Keratinocyte (primary cell): ENCODE measurements around the gene ME2. TPM values are rescaled to one million over a fixed set of nuclear protein-coding genes. Genes with fewer than 3 reads are reported as not detected.
A peak's percentile ranks its signal among the peaks of the same experiment; 100 is the strongest.
"Not testable (repeated sequence)": the region's sequence is repeated elsewhere in the genome, so short reads cannot be mapped to it uniquely, and the experiment has no call there.

ENCODE experiments used
- DNase-seq: peaks from one replicate; pipeline ENCODE4 v3.0.0-alpha.2; 2011; ENCODE audit warnings: low read depth, missing footprints, low spot score
- FAIRE-seq: peaks from 2 replicates; lab custom pipeline; 2011; peaks lifted over from hg19 to GRCh38; lab: Jason Lieb, UNC
- H2AFZ ChIP-seq: 2 replicates; pipeline ENCODE4 v1.6.0; 2012; ENCODE audit warnings: low read length, control low read depth, inconsistent platforms; ENCODE audit not compliant: control insufficient read depth
- H3K27ac ChIP-seq: 2 replicates; pipeline ENCODE4 v1.5.1; 2011; ENCODE audit warnings: low read length; ENCODE audit not compliant: control insufficient read depth, insufficient read depth
- H3K27me3 ChIP-seq: 3 replicates; pipeline ENCODE4 v1.6.0; 2011; ENCODE audit warnings: low read length; ENCODE audit not compliant: control insufficient read depth, insufficient read depth; ENCODE audit errors: extremely low read depth
- H3K36me3 ChIP-seq, 2 experiments: 2 replicates in 1 of 2; 3 replicates in 1 of 2; pipeline ENCODE4 v1.5.1; 2011; ENCODE audit warnings: low read length in 2 of 2, mild to moderate bottlenecking in 1 of 2; ENCODE audit not compliant: control insufficient read depth in 2 of 2, insufficient read depth in 2 of 2; ENCODE audit errors: extremely low read depth in 1 of 2
- H3K4me1 ChIP-seq: 3 replicates; pipeline ENCODE4 v1.5.1; 2011; ENCODE audit warnings: low read length; ENCODE audit not compliant: control insufficient read depth, insufficient read depth; ENCODE audit errors: extremely low read depth
- H3K4me2 ChIP-seq: 3 replicates; pipeline ENCODE4 v1.6.0; 2011; ENCODE audit warnings: low read depth, low read length; ENCODE audit not compliant: control insufficient read depth, insufficient read depth; ENCODE audit errors: extremely low read depth
- H3K4me3 ChIP-seq, 3 experiments: fragments of 200-600 bp in 1 of 3; sonication (generic) in 1 of 3; 2 replicates in 2 of 3; 3 replicates in 1 of 3; pipeline ENCODE4 v1.5.1; 2011 to 2016; ENCODE audit warnings: low read length in 3 of 3, mild to moderate bottlenecking in 3 of 3, control low read depth in 2 of 3, inconsistent platforms in 1 of 3, low read depth in 1 of 3, mixed read lengths in 1 of 3, mixed run types in 1 of 3, moderate library complexity in 1 of 3; ENCODE audit not compliant: control insufficient read depth in 2 of 3, insufficient read depth in 2 of 3; ENCODE audit errors: extremely low read depth in 1 of 3
- H3K79me2 ChIP-seq: 2 replicates; pipeline ENCODE4 v1.6.0; 2012; ENCODE audit warnings: low read length; ENCODE audit not compliant: control insufficient read depth, insufficient read depth
- H3K9ac ChIP-seq: 3 replicates; pipeline ENCODE4 v1.6.0; 2011; ENCODE audit warnings: low read length; ENCODE audit not compliant: control insufficient read depth, insufficient read depth; ENCODE audit errors: extremely low read depth
- H3K9me1 ChIP-seq: 3 replicates; pipeline ENCODE4 v1.6.0; 2011; ENCODE audit warnings: low read length; ENCODE audit not compliant: control insufficient read depth, insufficient read depth; ENCODE audit errors: extremely low read depth
- H3K9me3 ChIP-seq: 2 replicates; pipeline ENCODE4 v1.5.1; 2012; ENCODE audit warnings: low read depth, low read length; ENCODE audit not compliant: control insufficient read depth
- H4K20me1 ChIP-seq: 3 replicates; pipeline ENCODE4 v1.6.0; 2011; ENCODE audit warnings: low read length; ENCODE audit not compliant: control insufficient read depth, insufficient read depth; ENCODE audit errors: extremely low read depth
- CTCF ChIP-seq, 3 experiments: IDR thresholded peaks in 1 of 3; conservative IDR thresholded peaks in 1 of 3; optimal IDR thresholded peaks in 1 of 3; 2 replicates in 2 of 3; 3 replicates in 1 of 3; pipeline versions ENCODE3 to v1.5.1; 2011; ENCODE audit warnings: low read length in 3 of 3, mild to moderate bottlenecking in 3 of 3, moderate library complexity in 2 of 3, control low read depth in 1 of 3, inconsistent platforms in 1 of 3; ENCODE audit not compliant: insufficient read depth in 2 of 3; ENCODE audit errors: extremely low read depth in 1 of 3
- EZH2 ChIP-seq: IDR thresholded peaks from one replicate; pipeline ENCODE4 v1.6.1; 2012; ENCODE audit warnings: inconsistent platforms, mild to moderate bottlenecking, low read length, moderate library complexity
- dilution Hi-C: fragments of 300-500 bp; cut with MboI; formaldehyde crosslinking; loops from one replicate; pipeline ENCODE4 v1.7.0; 2020; ENCODE audit warnings: low sequenced_read_pairs; ENCODE audit not compliant: extremely low pct_ligation_motif_present
- polyA plus RNA-seq, 5 experiments: library from polyadenylated mRNA; depleted of rRNA in 3 of 5; stranded (reverse) in 3 of 5; stranded (forward) in 1 of 5; unstranded in 1 of 5; fragments of >200 nt; gene quantifications; 1 replicate in 1 of 5; 2 replicates in 3 of 5; 3 replicates in 1 of 5; pipeline versions ENCODE4 v1.2.1 to v1.2.3, GENCODE V29; 2011 to 2012; ENCODE audit warnings: missing spikeins in 2 of 5, low read depth in 1 of 5, low replicate concordance in 1 of 5

ME2 gene
- polyA plus RNA-seq, 1 donor (not counting 4 experiments of a cell fraction or from before 2014, with no cell fraction given), result 72.0 TPM

GRCh38 chr18:50855976-50856757, 22.8 kb upstream of the ME2 start:
- no peak for DNase-seq
- Histone ChIP-seq H3K4me3 (no peak overlapping the region), H3K9me3 (no peaks in the 10 kb centered on the region), H3K36me3 (no peaks in the 10 kb centered on the region), H3K9me1 (no peaks in the 10 kb centered on the region), H3K4me2 (no peak overlapping the region), H3K27me3 (no peaks in the 10 kb centered on the region), H2AFZ (no peak overlapping the region), H3K4me1 (no peaks in the 10 kb centered on the region), H4K20me1 (no peaks in the 10 kb centered on the region), H3K27ac (no peak overlapping the region), H3K9ac (no peak overlapping the region), H3K79me2 (no peaks in the 10 kb centered on the region)
- TF ChIP-seq CTCF (optimal IDR thresholded peaks at IDR 0.05 in 1 of 3, IDR thresholded peaks at IDR 0.05 in 1 of 3, conservative IDR thresholded peaks at IDR 0.05 in 1 of 3; ENCODE audit: extremely low read depth in 1 of 3, insufficient read depth in 2 of 3, low read length in 3 of 3) (no peak), EZH2 (no peak)
- dilution Hi-C loops, result no loop called here
- FAIRE-seq, result no peak

- FAIRE-seq, H3K4me2 ChIP-seq, H3K9ac ChIP-seq, H4K20me1 ChIP-seq, H3K79me2 ChIP-seq, H3K27ac ChIP-seq, H3K36me3 ChIP-seq, H3K9me1 ChIP-seq, dilution Hi-C loops, H3K27me3 ChIP-seq, H3K4me1 ChIP-seq, H3K4me3 ChIP-seq, DNase-seq, H3K9me3 ChIP-seq, H2AFZ ChIP-seq: not testable (repeated sequence)
Measured at GRCh38 chr18:50857166-50857565, 21.8 kb upstream of the ME2 start.

DNA sequence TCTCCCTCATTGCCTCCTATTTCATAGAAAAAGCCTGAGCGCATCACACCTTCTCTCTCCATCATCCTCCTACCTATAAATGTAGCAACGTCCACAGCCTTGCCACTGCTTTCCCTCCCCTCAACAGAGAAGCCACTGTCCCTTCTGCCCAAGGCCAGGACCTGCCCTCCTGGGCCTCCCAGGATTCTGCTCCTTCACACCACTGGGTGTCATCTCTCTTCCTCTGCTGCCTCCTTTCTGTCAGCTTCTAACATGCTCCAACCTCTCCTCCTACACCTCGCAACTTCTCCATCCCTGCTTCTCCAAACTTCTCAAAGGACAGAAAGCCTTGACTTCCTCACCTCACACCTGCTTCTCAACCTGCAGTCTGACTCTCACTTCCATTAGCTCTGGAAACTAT, 21.2 kb upstream of the ME2 start:
- Histone ChIP-seq H3K79me2 (no peaks in the 10 kb centered on the region), H3K4me3 (no peak overlapping the region), H3K27me3 (no peaks in the 10 kb centered on the region), H3K4me1 (no peaks in the 10 kb centered on the region), H3K4me2 (no peak overlapping the region), H4K20me1 (no peaks in the 10 kb centered on the region), H3K36me3 (no peaks in the 10 kb centered on the region), H2AFZ (no peak overlapping the region), H3K9ac (no peak overlapping the region), H3K9me3 (no peaks in the 10 kb centered on the region), H3K9me1 (no peaks in the 10 kb centered on the region), H3K27ac (no peak overlapping the region)
- FAIRE-seq (no peak), DNase-seq (no peak)
- dilution Hi-C loops, result no loop called here
- TF ChIP-seq CTCF (optimal IDR thresholded peaks at IDR 0.05 in 1 of 3, IDR thresholded peaks at IDR 0.05 in 1 of 3, conservative IDR thresholded peaks at IDR 0.05 in 1 of 3; ENCODE audit: extremely low read depth in 1 of 3, insufficient read depth in 2 of 3, low read length in 3 of 3) (peak in 1 of 3 experiments; percentile 48), EZH2 (no peak)
